GM19455 (cell line): ENCODE measurements around the gene WNT7A.
"Not testable (repeated sequence)": the region's sequence is repeated elsewhere in the genome, so short reads cannot be mapped to it uniquely, and the experiment has no call there.

Experiments used
- ATAC-seq: cut with Tn5 transposase; IDR thresholded peaks from one replicate; pipeline ENCODE4 v1.9.1; 2021; ENCODE audit not compliant: unreplicated experiment

WNT7A gene

DNA sequence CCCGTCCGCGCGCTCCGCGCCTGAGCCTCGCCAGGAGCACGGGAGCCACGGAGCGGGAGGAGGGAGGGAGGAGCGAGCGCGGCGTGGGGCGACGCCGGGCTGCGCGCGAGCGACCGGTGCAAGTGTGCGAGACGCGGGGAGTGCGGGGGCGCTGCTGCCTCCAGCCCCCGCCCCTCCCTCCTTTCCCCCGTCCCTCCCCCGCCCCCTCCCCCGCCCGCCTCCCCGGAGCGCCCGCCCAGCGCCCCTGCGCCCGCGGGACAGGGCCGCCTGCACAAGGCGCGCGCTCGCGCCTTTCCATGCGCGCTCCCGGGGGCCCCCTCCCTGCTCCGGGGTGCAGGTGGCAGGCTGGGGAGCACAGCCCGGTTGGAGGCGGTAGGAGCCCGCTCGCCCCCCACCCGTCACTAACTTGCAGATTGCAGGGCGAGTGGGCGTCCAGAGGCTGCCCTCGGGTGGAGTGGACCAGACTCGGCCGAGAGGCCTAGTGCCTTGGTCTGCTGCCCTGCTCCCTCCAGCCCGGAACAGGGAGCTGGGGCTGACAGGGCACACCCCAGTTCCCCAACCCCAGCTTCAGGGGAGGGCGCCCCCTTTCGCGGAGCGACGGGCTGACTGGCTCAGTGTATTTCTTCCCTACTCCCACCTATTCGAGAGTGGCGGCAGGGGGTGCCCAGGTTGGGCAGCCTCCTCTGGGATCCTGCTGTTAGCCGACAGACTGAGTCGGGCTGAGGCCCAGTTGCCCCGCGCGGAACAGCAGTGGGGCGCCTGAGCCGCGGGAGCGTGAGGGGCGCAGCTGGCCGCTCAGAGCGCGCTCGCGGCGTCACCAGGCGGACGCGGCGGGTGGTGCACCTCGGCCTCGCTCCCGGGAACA, at the start of gene WNT7A:
WNT7A (minus strand) TSS at position 126 of the 865 bp plus-strand sequence. CDS start 255 bp downstream, outside the sequence.
- no peak for ATAC-seq

DNA sequence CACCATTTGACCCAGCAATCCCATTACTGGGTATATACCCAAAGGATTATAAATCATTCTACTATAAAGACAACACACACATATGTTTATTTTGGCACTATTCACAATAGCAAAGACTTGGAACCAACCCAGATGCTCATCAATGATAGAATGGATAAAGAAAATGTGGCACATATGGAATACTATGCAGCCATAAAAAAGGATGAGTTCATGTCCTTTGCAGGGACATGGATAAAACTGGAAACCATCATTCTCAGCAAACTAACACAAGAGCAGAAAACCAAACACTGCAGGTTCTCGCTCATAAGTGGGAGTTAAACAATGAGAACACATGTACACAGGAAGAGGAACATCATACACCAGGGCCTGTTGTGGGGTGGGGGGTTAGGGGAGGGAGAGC, 48.9 kb upstream of the WNT7A start:
- ATAC-seq, result not testable (repeated sequence)

GRCh38 chr3:13927295-13927694, 47.4 kb upstream of the WNT7A start:
- ATAC-seq, result no peak

- no peak for ATAC-seq
These were observed 36.5 kb upstream of the WNT7A start for GRCh38 chr3:13916375-13916774.

DNA sequence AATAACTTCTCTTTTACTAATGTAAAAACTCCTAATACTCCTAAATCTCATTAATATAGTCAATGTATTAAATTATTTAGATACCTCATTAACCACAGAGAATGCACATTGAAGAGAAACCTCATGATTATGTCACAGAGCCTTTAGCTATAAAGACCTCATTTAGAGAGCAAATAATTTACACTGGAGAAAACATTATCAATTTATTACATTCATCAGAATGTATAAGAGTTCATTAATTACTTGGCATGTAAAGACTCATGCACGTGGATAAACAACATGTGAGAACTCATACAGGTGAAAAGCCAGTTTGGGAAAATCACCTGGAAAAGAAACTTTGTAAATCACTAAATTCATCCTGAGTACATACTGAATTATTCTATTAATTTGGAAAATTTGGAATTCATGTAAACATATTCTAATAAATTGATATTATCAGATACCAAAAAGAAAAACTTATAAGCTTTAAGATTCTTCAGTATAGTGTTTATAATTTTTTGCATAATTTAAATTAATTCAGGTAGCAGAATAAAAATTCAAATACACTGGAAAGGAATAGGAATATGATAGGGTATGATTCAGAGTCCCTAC, 22.9 kb upstream of the WNT7A start:
- ATAC-seq, result no peak

DNA sequence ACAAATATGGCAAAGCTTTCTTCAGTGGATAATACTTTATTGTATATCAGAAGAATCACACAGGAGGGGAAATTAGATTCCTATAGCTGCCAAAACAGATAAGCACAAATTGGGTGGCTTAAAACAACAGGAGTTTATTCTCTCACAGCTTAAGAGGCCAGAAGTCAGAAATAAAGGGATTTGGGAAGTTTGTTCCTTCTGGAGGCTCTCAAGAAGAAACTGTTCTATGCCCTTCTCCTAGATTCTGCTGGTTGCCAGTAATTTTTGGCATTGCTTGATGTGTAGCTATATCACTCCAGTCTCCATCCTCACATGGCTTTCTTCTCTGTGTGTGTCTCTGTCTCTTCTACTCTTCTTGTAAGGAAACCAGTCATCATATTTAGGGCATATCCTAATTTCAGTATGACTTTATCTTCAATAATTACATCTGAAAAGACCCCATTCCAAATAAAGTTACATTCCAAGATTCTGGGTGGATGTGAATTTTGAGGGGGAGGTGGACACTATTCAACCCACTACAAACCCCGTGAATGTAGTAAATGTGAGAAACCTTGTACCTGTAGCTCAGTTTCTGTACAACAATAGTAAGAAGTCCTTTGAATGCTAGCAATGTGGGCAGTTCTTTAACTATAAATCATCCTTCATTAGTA, 22.2 kb upstream of the WNT7A start:
- ATAC-seq, result no peak

DNA sequence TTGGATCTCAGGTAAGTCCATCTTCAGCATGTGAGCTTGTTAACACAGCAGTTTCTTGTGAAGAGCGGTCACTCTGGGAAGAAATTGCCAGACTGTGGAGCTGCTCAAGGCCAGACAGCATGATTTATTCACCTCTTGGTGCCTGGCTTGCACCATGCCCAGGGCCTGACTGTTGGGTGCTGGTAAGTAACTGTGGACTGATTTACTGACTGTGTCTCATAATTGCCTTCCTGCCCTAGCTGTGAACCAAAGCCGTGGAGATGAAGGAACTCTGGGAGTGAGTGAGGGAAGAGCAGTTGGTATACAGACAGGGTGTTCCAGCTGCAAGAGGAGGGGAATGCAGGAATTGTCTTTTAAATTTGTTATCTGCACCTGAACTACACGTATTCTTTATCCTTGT, 18.5 kb upstream of the WNT7A start:
- ATAC-seq, result no peak

- ATAC-seq, result peak; percentile 44
These were observed 16.7 kb upstream of the WNT7A start for GRCh38 chr3:13896473-13897154.

DNA sequence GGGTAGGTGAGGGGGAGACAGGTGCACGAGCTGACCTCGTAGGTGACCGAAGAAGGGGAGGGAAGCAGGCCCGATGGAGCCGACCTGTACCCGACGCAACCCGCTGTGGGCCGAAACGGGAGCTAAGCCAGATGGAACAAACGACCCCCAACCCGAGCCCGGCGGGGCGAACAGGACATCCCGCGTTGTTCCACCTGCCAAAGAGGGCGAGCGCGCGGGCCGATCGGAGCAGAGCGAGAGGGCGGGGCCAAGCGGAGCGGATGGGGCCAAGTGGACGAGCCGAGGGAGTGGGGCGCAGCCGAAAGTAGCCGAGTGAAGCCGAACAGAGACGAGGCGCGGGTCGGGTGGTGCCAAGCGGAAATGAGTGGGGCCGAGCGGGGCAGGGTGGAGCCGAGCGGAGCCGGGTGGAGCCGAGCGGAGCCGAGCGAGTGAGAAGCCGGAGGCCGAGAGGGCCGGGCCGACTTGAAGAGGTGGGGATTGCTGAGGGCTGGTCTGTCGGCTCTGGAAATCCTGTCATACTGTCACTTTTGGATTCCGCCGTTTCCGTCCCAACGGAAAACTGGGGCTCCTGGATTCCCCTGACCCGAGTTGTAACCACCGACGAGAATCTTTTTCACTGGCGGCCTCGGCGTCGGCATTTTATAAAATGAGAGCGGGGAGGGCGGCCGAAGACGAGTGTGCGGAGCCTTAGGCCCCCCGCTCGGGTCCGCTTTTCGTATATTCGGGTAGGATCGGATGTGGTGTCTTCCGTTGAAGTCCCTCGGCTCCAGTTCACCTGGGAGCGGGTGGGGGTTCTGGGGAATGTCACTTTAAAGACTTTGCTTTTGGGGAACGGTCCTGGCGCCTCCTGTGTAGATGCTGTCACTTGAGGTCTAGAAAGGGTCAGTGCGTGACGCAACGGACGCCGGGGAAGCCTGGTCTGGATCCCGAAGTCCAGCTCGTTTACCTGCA, 15.6 kb upstream of the WNT7A start:
- ATAC-seq, result peak; percentile 98

GRCh38 chr3:13894807-13895154, 14.9 kb upstream of the WNT7A start:
- ATAC-seq, result no peak

DNA sequence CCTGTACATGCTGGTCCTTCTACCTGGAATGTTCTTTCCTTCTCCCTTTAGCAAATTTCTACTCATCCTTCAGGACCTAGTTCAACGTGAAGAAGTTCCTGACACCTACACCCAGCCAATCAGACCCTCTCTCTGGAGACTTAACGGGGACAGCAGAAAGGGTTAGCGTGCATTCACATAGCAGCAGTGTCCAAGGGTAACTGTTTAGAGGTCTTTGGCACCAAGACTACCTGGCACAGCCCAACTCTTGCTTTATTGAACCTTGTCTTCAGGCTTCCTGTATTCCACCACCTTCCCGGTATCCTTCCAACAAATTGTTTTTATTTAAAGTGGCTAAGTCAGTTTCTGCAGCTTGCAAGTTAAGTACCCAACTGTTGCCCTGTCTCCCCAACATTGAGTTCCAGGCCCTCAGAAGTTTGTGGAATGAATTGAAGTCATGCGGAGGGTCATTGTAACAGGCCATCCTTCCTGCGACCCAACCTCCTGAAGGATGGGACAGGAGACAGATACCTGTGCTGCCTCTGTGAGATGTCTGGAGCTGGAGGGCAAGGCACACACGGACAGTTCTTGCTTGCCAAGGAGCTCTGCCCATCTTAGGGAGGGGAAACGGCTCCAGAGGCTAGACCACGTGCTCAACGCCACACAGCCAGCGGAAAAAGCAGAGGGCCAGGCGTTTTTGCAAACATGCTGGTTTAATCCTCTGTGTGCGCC, 14.4 kb upstream of the WNT7A start:
- ATAC-seq, result no peak

GRCh38 chr3:13892304-13892703, 12.4 kb upstream of the WNT7A start:
- no peak for ATAC-seq

DNA sequence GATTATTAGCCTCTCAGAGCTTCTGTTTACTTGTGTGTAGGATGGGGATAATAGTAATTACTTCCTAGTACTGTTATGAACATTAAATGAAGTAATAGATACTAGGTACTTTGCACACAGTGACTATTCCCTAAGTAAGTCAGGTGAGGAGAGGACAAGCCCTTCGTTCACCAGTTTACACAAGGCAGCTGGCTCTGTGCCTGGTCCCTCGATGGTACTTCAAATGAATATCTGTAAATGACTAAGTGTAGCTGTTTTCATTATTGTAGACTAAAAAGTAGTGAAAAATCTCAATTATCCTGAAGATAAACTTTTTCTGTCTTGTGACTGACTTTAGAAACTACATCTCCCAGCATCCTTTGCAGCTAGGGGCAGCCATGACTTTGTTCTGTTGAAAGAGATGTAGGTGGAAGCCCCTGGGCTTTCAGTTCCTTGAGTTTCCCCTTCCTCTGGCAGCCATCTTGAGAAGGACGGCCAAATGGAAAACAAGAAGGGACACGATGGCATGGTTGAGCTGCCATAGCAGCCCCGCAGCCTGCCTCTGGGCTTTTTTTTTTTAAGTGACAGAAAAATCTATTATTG, 11.7 kb upstream of the WNT7A start:
- no peak for ATAC-seq

GRCh38 chr3:13891017-13891392, 11.1 kb upstream of the WNT7A start:
- no peak for ATAC-seq

DNA sequence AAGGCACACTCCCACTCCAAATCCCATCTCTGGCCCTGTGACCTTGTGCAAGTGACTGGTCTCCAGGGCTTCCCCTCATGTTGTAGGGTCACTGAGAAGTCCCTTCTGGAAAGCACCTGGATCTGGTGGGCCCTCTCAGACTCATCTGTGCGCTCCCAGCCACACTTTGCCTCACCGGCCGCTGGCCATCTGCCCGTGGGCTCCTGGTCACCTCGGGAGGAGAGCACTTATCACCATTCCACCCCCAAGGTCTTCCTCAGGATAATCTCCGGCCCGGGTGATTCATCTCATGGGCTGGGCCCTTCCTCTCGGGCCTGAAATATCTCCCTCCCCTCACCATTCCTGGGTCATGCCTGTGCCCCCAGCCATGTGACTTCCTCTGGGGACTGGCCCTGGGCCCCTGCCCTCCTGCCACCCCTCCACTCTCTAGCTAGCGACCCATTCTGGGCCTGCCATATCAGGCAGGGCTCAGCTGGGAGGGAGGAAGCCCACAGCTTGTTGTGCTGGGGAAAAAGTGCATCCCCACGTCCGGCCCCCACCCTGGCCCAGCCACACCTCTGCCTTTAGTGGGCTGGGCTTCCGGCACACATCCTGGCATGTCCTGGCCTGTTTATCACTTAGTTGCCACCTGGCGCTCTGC, 10.6 kb upstream of the WNT7A start:
- no peak for ATAC-seq

- no peak for ATAC-seq
These were observed 8.7 kb upstream of the WNT7A start for GRCh38 chr3:13888576-13888975.

- no peak for ATAC-seq
These were observed 7.8 kb upstream of the WNT7A start for GRCh38 chr3:13887495-13888300.

DNA sequence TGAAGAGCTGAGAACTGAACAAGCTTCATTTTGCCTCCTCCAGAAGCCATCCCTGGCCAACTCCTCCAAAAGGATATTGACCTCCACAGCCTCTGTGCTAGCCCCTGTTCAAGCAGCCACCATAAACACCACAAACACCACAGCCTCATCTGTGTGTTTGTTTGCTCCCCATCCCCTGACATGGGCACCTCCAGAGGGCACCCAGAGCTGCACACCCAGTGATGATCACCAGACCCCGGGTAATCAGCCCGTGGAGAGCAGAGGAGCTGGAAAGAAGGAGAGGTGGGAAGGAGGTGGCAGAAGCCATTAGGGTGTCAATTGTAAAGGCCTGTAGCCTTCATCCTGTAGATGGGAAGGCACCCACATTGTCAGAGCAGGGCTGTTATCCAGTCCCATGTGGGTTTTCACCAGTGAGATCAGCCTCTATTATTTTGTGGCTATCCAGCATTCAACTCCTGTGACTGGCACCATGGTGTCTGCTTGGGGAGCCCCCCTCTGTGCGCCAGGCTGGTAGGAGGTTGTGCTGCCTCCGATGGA, 6.8 kb upstream of the WNT7A start:
- no peak for ATAC-seq
